ENCODE measurements around the gene PCDHAC1. TPM values are rescaled to one million over a fixed set of nuclear protein-coding genes. Genes with fewer than 3 reads are reported as not detected.

Gene PCDHAC1
- total and polyA plus RNA-seq, 9 of the 15 experiments (the other 6 are each of a cell fraction or from before 2014, with no cell fraction given), result not detected

DNA sequence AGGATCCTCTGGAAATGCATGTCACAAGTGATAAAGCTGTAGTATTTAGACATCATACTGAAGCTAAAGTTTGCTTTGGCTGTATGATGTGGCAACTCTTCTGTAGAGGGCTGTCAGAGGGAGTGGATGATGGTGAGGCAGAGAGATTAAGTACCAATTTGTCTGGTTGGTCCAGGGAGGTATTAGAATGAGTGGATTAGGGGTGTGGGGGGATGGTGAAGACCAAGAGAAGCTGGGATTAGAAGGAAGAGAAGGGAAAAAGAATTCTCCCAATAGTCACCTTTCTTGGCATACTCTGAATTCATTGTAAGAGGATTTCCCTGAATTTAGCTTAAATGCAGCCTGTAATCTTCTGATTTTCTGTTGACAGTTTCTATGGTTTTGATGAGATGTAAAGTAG is 43.8 kb downstream of the PCDHAC1 start:
- H3K27me3 ChIP-seq (ENCODE audit: control insufficient read depth in 2 of 2, insufficient read depth in 2 of 2, low read length in 2 of 2), result peaks cover 0 to 11% of the 10 kb centered on the region in 2 experiments; a peak in 2 of 5 replicates
- ATAC-seq (no peak), FAIRE-seq (no peak), DNase-seq (ENCODE audit: extremely low read depth in 1 of 4, low spot score in 3 of 4) (no peak)
- no peaks in the 10 kb centered on the region for H3K9me1 ChIP-seq (ENCODE audit: control insufficient read depth, insufficient read depth, low read length)
- H4K20me1 ChIP-seq (replicated peaks; ENCODE audit: control insufficient read depth, insufficient read depth, low read length), result no peaks in the 10 kb centered on the region
- BruUV-seq (replicated peaks), result no TSS peak
- in situ Hi-C loops (cut with MboI), result no loop called here
- H3K9me3 ChIP-seq (replicated peaks; ENCODE audit: control insufficient read depth, insufficient read depth, low read depth, low read length), result no peaks in the 10 kb centered on the region
- no peak overlapping the region for H3K4me2 ChIP-seq (ENCODE audit: insufficient read depth, low read length)
- POLR2A ChIA-PET, result no interaction called here
- H3K9ac ChIP-seq (ENCODE audit: insufficient read depth in 1 of 2, low read depth in 2 of 2, low read length in 2 of 2), result no peak overlapping the region
- no peaks in the 10 kb centered on the region for H3K79me2 ChIP-seq (ENCODE audit: control insufficient read depth, insufficient read depth, low read length)
- H3K27ac ChIP-seq (ENCODE audit: extremely low read depth, low read depth, low read length), result no peak overlapping the region
- CTCF ChIA-PET (ENCODE audit: low intra/inter-chr PET ratio), result interaction anchor here (0.6 kb wide), 1 partner anchor 119 kb away, joined by 4 read pairs; no protein-coding TSS in a partner anchor
- H3K4me3 ChIP-seq, result no peak overlapping the region
- no peak overlapping the region for H2AFZ ChIP-seq (ENCODE audit: low read depth, low read length)
- no peaks in the 10 kb centered on the region for H3K36me3 ChIP-seq (ENCODE audit: control insufficient read depth, insufficient read depth, low read length)
- no peaks in the 10 kb centered on the region; a peak in 1 of 5 replicates for H3K4me1 ChIP-seq (replicated peaks in 1 of 2; ENCODE audit: control insufficient read depth in 2 of 2, insufficient read depth in 2 of 2, low read length in 2 of 2)
- TF ChIP-seq NR1H2 (CRISPR knock-in tag; IDR thresholded peaks at IDR 0.05) (no peak), STAT6 (CRISPR knock-in tag; IDR thresholded peaks at IDR 0.05) (no peak), RBM25 (IDR thresholded peaks at IDR 0.05; ENCODE audit: low read depth, low read length, severe bottlenecking) (no peak), MCM2 (IDR thresholded peaks at IDR 0.05; ENCODE audit: low read depth) (no peak), ZNF57 (CRISPR knock-in tag; IDR thresholded peaks at IDR 0.05) (no peak), ZSCAN29 (IDR thresholded peaks at IDR 0.05) (no peak), ZNF764 (CRISPR knock-in tag; IDR thresholded peaks at IDR 0.05; ENCODE audit: low read depth) (no peak), FUS (optimal IDR thresholded peaks at IDR 0.05; ENCODE audit: low read depth, low read length) (no peak)
- TF ChIP-seq, protein P1, sequence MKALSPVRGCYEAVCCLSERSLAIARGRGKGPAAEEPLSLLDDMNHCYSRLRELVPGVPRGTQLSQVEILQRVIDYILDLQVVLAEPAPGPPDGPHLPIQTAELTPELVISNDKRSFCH (CRISPR knock-in tag; IDR thresholded peaks at IDR 0.05), result no peak
- TF ChIP-seq, protein P1 (tag; IDR thresholded peaks at IDR 0.05), result no peak
- TF ChIP-seq, protein P2, sequence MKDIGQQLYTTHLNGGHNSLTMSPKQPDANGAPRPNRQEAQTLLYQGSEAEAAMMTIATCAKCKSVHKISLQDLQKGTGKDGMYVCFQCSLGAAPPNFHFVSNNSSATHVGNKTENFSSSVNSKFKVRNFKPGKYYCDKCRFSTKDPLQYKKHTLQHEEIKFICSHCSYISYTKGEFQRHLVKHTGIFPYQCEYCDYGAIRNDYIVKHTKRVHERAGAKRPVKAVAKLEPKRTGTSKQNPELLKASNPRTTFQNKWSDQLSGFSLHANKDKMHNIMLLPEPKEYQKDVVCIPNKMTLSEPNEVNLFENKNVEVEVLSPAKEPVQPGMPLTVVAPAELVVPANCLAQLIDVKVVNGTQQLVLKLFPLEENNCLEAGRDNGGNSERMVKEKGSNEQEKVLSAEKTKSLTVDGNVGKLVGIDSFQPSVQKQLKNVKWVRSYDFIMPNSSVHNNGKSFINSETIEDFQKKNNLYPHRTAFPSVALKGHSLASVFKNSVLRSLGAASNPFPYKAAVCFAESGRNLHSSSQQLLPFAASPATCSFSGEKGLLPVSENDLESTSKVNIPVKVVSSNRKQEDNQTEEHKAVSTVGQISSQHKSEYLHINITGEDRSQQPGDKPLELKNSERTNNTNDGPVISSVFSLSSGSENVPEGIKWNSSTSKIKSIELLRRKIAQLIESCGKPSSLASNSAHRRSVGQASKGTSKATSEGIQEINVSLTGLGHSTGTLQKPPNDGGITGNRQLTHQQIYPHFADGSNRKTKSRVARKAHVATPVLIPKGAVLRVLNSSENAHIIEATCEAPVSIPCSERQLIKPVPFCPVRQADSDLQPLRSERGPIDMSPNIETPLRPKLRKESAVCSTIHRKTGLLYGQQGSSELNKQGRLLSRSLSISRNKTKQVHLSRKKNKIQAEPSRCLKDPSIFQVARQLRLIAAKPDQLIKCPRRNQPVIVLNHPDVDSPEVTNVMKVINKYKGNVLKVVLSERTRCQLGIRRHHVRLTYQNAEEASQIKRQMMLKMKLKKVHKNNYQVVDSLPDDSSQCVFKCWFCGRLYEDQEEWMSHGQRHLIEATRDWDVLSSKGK (CRISPR knock-in tag; IDR thresholded peaks at IDR 0.05), result no peak
- intact Hi-C loops (cut with micrococcal nuclease), result no loop called here
